Eye (tissue), 1 donor: ENCODE measurements around the gene GLP1R.

Source experiments
- DNase-seq: peaks from one replicate; pipeline ENCODE4 v3.0.0-alpha.2; 2015

GLP1R gene

GRCh38 chr6:39047434-39048327 lies 900 bp upstream of the GLP1R start:
- no peak for DNase-seq

- DNase-seq: peak; percentile 9
Measured at GRCh38 chr6:39049575-39050283, 1.1 kb downstream of the GLP1R start.

- no peak for DNase-seq
Measured at GRCh38 chr6:39050453-39051112, 2.0 kb downstream of the GLP1R start.

- no peak for DNase-seq
Measured at GRCh38 chr6:39051399-39052122, 3.0 kb downstream of the GLP1R start.

- no peak for DNase-seq
Measured at GRCh38 chr6:39053016-39053624, 4.5 kb downstream of the GLP1R start.

GRCh38 chr6:39053854-39054576 lies 5.4 kb downstream of the GLP1R start:
- DNase-seq: no peak

- DNase-seq: no peak
Measured at GRCh38 chr6:39054577-39055142, 6.1 kb downstream of the GLP1R start.

- no peak for DNase-seq
Measured at GRCh38 chr6:39055661-39056060, 7.1 kb downstream of the GLP1R start.

GRCh38 chr6:39056191-39056590 lies 7.6 kb downstream of the GLP1R start:
- DNase-seq: no peak

- DNase-seq: no peak
Measured at GRCh38 chr6:39056681-39057080, 8.1 kb downstream of the GLP1R start.

GRCh38 chr6:39057251-39058155 lies 8.9 kb downstream of the GLP1R start:
- no peak for DNase-seq

GRCh38 chr6:39058471-39059147 lies 10.0 kb downstream of the GLP1R start:
- no peak for DNase-seq

GRCh38 chr6:39059496-39060310 lies 11.1 kb downstream of the GLP1R start:
- DNase-seq: no peak

- no peak for DNase-seq
Measured at GRCh38 chr6:39060467-39061160, 12.0 kb downstream of the GLP1R start.

- DNase-seq: no peak
Measured at GRCh38 chr6:39061182-39061581, 12.6 kb downstream of the GLP1R start.

- DNase-seq: no peak
Measured at GRCh38 chr6:39061588-39061987, 13.0 kb downstream of the GLP1R start.

- DNase-seq: peak; percentile 58
Measured at GRCh38 chr6:39062014-39062740, 13.6 kb downstream of the GLP1R start.
